H1 (cell line): ENCODE results near the gene UVRAG. TPM values are rescaled to one million over a fixed set of nuclear protein-coding genes. Genes with fewer than 3 reads are reported as not detected.

Experiments
- CTCF ChIA-PET: fragments of 300-600 bp; sonication (Branson Sonifier 250); formaldehyde crosslinking; loops from one replicate; lab custom pipeline; 2021; ENCODE audit not compliant: partially characterized antibody; lab: Charles Lee
- POLR2A ChIA-PET: fragments of 300-600 bp; sonication (Branson Sonifier 250); formaldehyde crosslinking; loops from one replicate; lab custom pipeline; 2021; ENCODE audit warnings: inconsistent platforms; ENCODE audit not compliant: partially characterized antibody; lab: Charles Lee
- DNase-seq, 2 experiments: peaks; one replicate each; pipeline versions ENCODE4 v3.0.0 to v3.0.0-alpha.2; 2010 to 2022; ENCODE audit warnings: low spot score in 2 of 2, low read depth in 1 of 2, mixed read lengths in 1 of 2
- FAIRE-seq: peaks from 2 replicates; lab custom pipeline; 2011; peaks lifted over from hg19 to GRCh38; lab: Jason Lieb, UNC
- H2AFZ ChIP-seq: 2 replicates; pipeline ENCODE4 v1.8.1; 2012; ENCODE audit warnings: low read length, inconsistent platforms
- H2AK5ac ChIP-seq: 2 replicates; pipeline ENCODE4 v1.6.1; 2013; ENCODE audit warnings: low read depth, low read length
- H2BK120ac ChIP-seq: replicated peaks from 2 replicates; pipeline ENCODE3; 2013; ENCODE audit warnings: low read depth, low read length, inconsistent platforms
- H2BK12ac ChIP-seq: 2 replicates; pipeline ENCODE4 v1.6.1; 2013; ENCODE audit warnings: low read depth, low read length
- H2BK15ac ChIP-seq: 2 replicates; pipeline ENCODE4 v1.6.1; 2013; ENCODE audit warnings: low read length
- H2BK20ac ChIP-seq: 2 replicates; pipeline ENCODE4 v1.6.1; 2013; ENCODE audit warnings: low read length
- H2BK5ac ChIP-seq: 2 replicates; pipeline ENCODE4 v1.6.1; 2013; ENCODE audit warnings: low read depth, low read length
- H3K14ac ChIP-seq: 2 replicates; pipeline ENCODE4 v1.6.1; 2013; ENCODE audit warnings: inconsistent platforms; ENCODE audit not compliant: insufficient read length
- H3K18ac ChIP-seq: 2 replicates; pipeline ENCODE4 v1.6.1; 2013; ENCODE audit warnings: low read length; ENCODE audit errors: extremely low read depth
- H3K23ac ChIP-seq: 2 replicates; pipeline ENCODE4 v1.6.1; 2013; ENCODE audit warnings: inconsistent platforms; ENCODE audit not compliant: insufficient read length
- H3K23me2 ChIP-seq: 2 replicates; pipeline ENCODE4 v1.6.1; 2013; ENCODE audit warnings: low read depth, low read length
- H3K27ac ChIP-seq: 2 replicates; pipeline ENCODE4 v1.6.1; 2011; ENCODE audit warnings: low read depth, low read length, inconsistent platforms
- H3K27me3 ChIP-seq, 4 experiments: replicated peaks in 1 of 4; 1 replicate in 1 of 4; 2 replicates in 3 of 4; pipeline versions ENCODE4 v1.6.1 to v1.8.1; 2011 to 2013; ENCODE audit warnings: low read length in 3 of 4, mild to moderate bottlenecking in 3 of 4, inconsistent platforms in 2 of 4, mixed read lengths in 2 of 4, moderate library complexity in 1 of 4; ENCODE audit not compliant: control insufficient read depth in 3 of 4, insufficient read depth in 3 of 4; ENCODE audit errors: extremely low read depth in 1 of 4
- H3K36me3 ChIP-seq, 4 experiments: 2 replicates each; pipeline versions ENCODE4 v1.6.1 to v1.8.1; 2011 to 2013; ENCODE audit warnings: mild to moderate bottlenecking in 4 of 4, low read length in 3 of 4, moderate library complexity in 2 of 4, control low read depth in 1 of 4, inconsistent platforms in 1 of 4; ENCODE audit not compliant: insufficient read depth in 4 of 4, control insufficient read depth in 2 of 4
- H3K4ac ChIP-seq: replicated peaks from 2 replicates; pipeline ENCODE3; 2013; ENCODE audit warnings: low read length, low read depth, mixed read lengths, inconsistent platforms; ENCODE audit not compliant: insufficient read length
- H3K4me1 ChIP-seq, 4 experiments: replicated peaks in 1 of 4; 1 replicate in 1 of 4; 2 replicates in 3 of 4; pipeline versions ENCODE4 v1.6.1 to v1.8.1; 2011 to 2013; ENCODE audit warnings: low read length in 3 of 4, inconsistent platforms in 2 of 4, mixed read lengths in 1 of 4; ENCODE audit not compliant: insufficient read depth in 4 of 4, control insufficient read depth in 3 of 4
- H3K4me2 ChIP-seq, 2 experiments: 2 replicates each; pipeline versions ENCODE4 v1.6.1 to v1.8.1; 2011 to 2013; ENCODE audit warnings: low read depth in 2 of 2, low read length in 2 of 2, control low read depth in 1 of 2, inconsistent platforms in 1 of 2, mild to moderate bottlenecking in 1 of 2; ENCODE audit not compliant: insufficient read depth in 1 of 2
- H3K4me3 ChIP-seq, 4 experiments: fragments of 200-600, 300-600 bp in 1 of 4; sonication (generic), shearing (Covaris generic), sonication (Bioruptor Twin) in 1 of 4; 2 replicates each; pipeline versions ENCODE4 v1.5.1 to v1.8.1; 2011 to 2016; ENCODE audit warnings: low read length in 4 of 4, low read depth in 3 of 4, control low read depth in 2 of 4, inconsistent platforms in 2 of 4, mild to moderate bottlenecking in 2 of 4, mixed read lengths in 1 of 4, moderate library complexity in 1 of 4; ENCODE audit not compliant: insufficient read depth in 2 of 4; ENCODE audit errors: extremely low read depth in 1 of 4
- H3K56ac ChIP-seq: replicated peaks from 2 replicates; pipeline ENCODE3; 2013; ENCODE audit warnings: low read depth, mild to moderate bottlenecking, mixed read lengths, low read length, inconsistent platforms; ENCODE audit not compliant: insufficient read length
- H3K79me1 ChIP-seq: 2 replicates; pipeline ENCODE4 v1.6.1; 2013; ENCODE audit warnings: low read depth, low read length, control low read depth
- H3K79me2 ChIP-seq, 2 experiments: 2 replicates each; pipeline versions ENCODE4 v1.6.1 to v1.8.1; 2012 to 2013; ENCODE audit warnings: low read length in 2 of 2, mild to moderate bottlenecking in 2 of 2, inconsistent platforms in 1 of 2; ENCODE audit not compliant: insufficient read depth in 2 of 2, control insufficient read depth in 1 of 2
- H3K9ac ChIP-seq, 4 experiments: replicated peaks in 1 of 4; 1 replicate in 1 of 4; 2 replicates in 3 of 4; pipeline versions ENCODE4 v1.6.1 to v1.8.1; 2011 to 2013; ENCODE audit warnings: low read depth in 3 of 4, low read length in 3 of 4, control low read depth in 2 of 4, mild to moderate bottlenecking in 2 of 4, moderate library complexity in 2 of 4, inconsistent platforms in 1 of 4; ENCODE audit errors: extremely low read depth in 1 of 4
- H3K9me3 ChIP-seq, 2 experiments: 2 replicates each; pipeline versions ENCODE4 v1.6.1 to v1.8.1; 2012 to 2013; ENCODE audit warnings: mild to moderate bottlenecking in 2 of 2, moderate library complexity in 2 of 2, control low read depth in 1 of 2, inconsistent platforms in 1 of 2, low read depth in 1 of 2, low read length in 1 of 2, mixed read lengths in 1 of 2; ENCODE audit not compliant: insufficient read depth in 2 of 2
- H4K20me1 ChIP-seq, 2 experiments: replicated peaks in 1 of 2; 2 replicates each; pipeline versions ENCODE3 to v1.8.1; 2011 to 2013; ENCODE audit warnings: inconsistent platforms in 2 of 2, low read length in 2 of 2, mild to moderate bottlenecking in 1 of 2; ENCODE audit not compliant: insufficient read depth in 2 of 2, control insufficient read depth in 1 of 2
- H4K5ac ChIP-seq: 2 replicates; pipeline ENCODE4 v1.6.1; 2013; ENCODE audit warnings: low read length, low read depth, mixed read lengths, inconsistent platforms; ENCODE audit not compliant: insufficient read length
- H4K8ac ChIP-seq: 2 replicates; pipeline ENCODE4 v1.8.0; 2013; ENCODE audit warnings: mild to moderate bottlenecking, moderate library complexity, low read length, inconsistent platforms; ENCODE audit not compliant: insufficient read depth; ENCODE audit errors: extremely low read depth
- H4K91ac ChIP-seq: replicated peaks from 2 replicates; pipeline ENCODE3; 2013; ENCODE audit warnings: low read length, mixed read lengths, inconsistent platforms; ENCODE audit not compliant: insufficient read length
- ATF3 ChIP-seq: IDR thresholded peaks from 2 replicates; pipeline ENCODE4 v1.6.1; 2011; ENCODE audit warnings: low read depth, mild to moderate bottlenecking, low read length; ENCODE audit not compliant: insufficient read depth
- CBX5 ChIP-seq: fragments of 300-800, 300-1000 bp; sonication (generic); IDR thresholded peaks from 2 replicates; pipeline ENCODE4 v1.7.1; 2016; ENCODE audit warnings: antibody characterized with exemption, low read length, low read depth
- CHD2 ChIP-seq: IDR thresholded peaks from 2 replicates; pipeline ENCODE4 v1.6.1; 2012; ENCODE audit warnings: low read length, improper control_type of control experiment
- CTBP2 ChIP-seq: IDR thresholded peaks from 2 replicates; pipeline ENCODE4 v1.7.0; 2011; ENCODE audit warnings: borderline replicate concordance, mild to moderate bottlenecking, moderate library complexity, mixed read lengths, low read length; ENCODE audit not compliant: insufficient read depth, insufficient read length
- E2F6 ChIP-seq: IDR thresholded peaks from 2 replicates; pipeline ENCODE4 v1.6.1; 2012; ENCODE audit warnings: inconsistent platforms
- FOSL1 ChIP-seq: IDR thresholded peaks from 2 replicates; pipeline ENCODE4 v1.6.1; 2011; ENCODE audit warnings: mild to moderate bottlenecking, low read depth, low read length, moderate library complexity; ENCODE audit not compliant: insufficient read depth
- HDAC2 ChIP-seq, 2 experiments: fragments of 300-600 bp in 1 of 2; sonication (generic) in 1 of 2; IDR thresholded peaks; 2 replicates each; pipeline ENCODE4 v1.6.1; 2011 to 2012; ENCODE audit warnings: low read depth in 2 of 2, low read length in 2 of 2, mild to moderate bottlenecking in 2 of 2, moderate library complexity in 2 of 2, borderline replicate concordance in 1 of 2, inconsistent platforms in 1 of 2
- KDM4A ChIP-seq: IDR thresholded peaks from one replicate; pipeline ENCODE4 v1.7.1; 2012; ENCODE audit warnings: low read depth, mild to moderate bottlenecking, moderate library complexity, low read length, inconsistent platforms; ENCODE audit not compliant: severe bottlenecking
- MAFK ChIP-seq: IDR thresholded peaks from 2 replicates; pipeline ENCODE4 v1.6.1; 2012; ENCODE audit warnings: low read depth, mild to moderate bottlenecking, improper control_type of control experiment, low read length
- POLR2A ChIP-seq, 2 experiments: IDR thresholded peaks; 1 replicate in 1 of 2; 2 replicates in 1 of 2; pipeline ENCODE4 v1.6.1; 2011; ENCODE audit warnings: low read depth in 2 of 2, low read length in 2 of 2, mild to moderate bottlenecking in 2 of 2; ENCODE audit errors: control extremely low read depth in 1 of 2
- SP4 ChIP-seq: IDR thresholded peaks from 2 replicates; pipeline ENCODE4 v1.6.1; 2012; ENCODE audit warnings: low read length, inconsistent platforms
- USF2 ChIP-seq: IDR thresholded peaks from 2 replicates; pipeline ENCODE4 v1.6.1; 2011; ENCODE audit warnings: low read length, improper control_type of control experiment
- WGBS, 2 experiments: shearing (Covaris generic) in 1 of 2; methylation state at CpG; one replicate each; pipeline versions ENCODE4 v1.1.6 to v1.1.7; 2013 to 2015; ENCODE audit warnings: low lambda C conversion rate in 2 of 2, mixed read lengths in 2 of 2, inconsistent platforms in 1 of 2, low coverage in 1 of 2, missing lambda C conversion rate in 1 of 2; ENCODE audit not compliant: insufficient replicate concordance in 2 of 2, insufficient coverage in 1 of 2, insufficient read length in 1 of 2; ENCODE audit errors: extremely low coverage in 1 of 2, missing lambda C conversion rate in 1 of 2; 5-methylcytosine and 5-hydroxymethylcytosine counted together
- polyA plus RNA-seq, 7 experiments: library from polyadenylated mRNA; depleted of rRNA in 3 of 7; stranded (reverse) in 5 of 7; unstranded in 2 of 7; fragments of >200 nt in 5 of 7; fragments of 200-250 nt in 2 of 7; gene quantifications; 1 replicate in 5 of 7; 2 replicates in 1 of 7; 4 replicates in 1 of 7; pipeline versions ENCODE4 v1.2.1 to v1.2.3, GENCODE V29; 2011 to 2013; ENCODE audit warnings: missing spikeins in 2 of 7, mixed read lengths in 2 of 7
- total RNA-seq: library from RNA; stranded (reverse); fragmentation: NEBNext Ultra II Directional; extraction: Animal tissue kit (Norgen Biotek cat#: 25700); gene quantifications from 2 replicates; pipeline ENCODE4 v1.2.1, GENCODE V29; 2021

Gene UVRAG
- total and polyA plus RNA-seq, 2 of the 8 experiments (the other 6 are each of a cell fraction or from before 2014, with no cell fraction given), result 5.5 to 14.7 TPM

DNA sequence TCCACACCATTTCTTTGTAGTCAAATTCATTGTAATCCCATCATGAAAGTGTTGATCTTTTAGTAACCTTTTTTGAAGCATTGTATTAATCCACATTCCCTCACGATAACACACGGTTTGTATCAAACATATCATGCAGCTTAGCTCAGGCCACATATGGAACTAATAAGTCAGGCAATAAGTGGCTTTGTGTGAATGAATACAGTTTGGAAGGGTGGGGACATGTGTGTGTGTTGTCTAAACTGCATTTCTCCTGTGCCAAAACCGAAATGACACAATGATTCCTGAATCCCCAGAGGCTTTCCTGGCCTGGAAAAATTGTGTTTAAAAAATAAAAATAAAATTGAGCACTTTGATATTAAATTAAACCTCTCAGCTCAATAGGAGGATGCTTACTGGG, 293.0 kb downstream of the UVRAG start:
- Histone ChIP-seq H3K4ac (no peak overlapping the region), H4K20me1 (no peaks in the 10 kb centered on the region), H4K8ac (no peak overlapping the region), H2BK120ac (no peak overlapping the region), H3K56ac (no peak overlapping the region), H3K79me2 (no peaks in the 10 kb centered on the region), H3K27ac (no peak overlapping the region), H3K36me3 (no peaks in the 10 kb centered on the region), H3K27me3 (no peaks in the 10 kb centered on the region), H2AK5ac (no peak overlapping the region), H3K14ac (no peak overlapping the region), H2BK15ac (no peak overlapping the region), H3K9ac (no peak overlapping the region), H3K23ac (no peak overlapping the region), H3K4me2 (no peak overlapping the region), H4K5ac (no peak overlapping the region), H3K23me2 (no peaks in the 10 kb centered on the region), H3K18ac (no peak overlapping the region), H2AFZ (no peak overlapping the region), H3K4me3 (no peak overlapping the region), H2BK5ac (no peak overlapping the region), H3K9me3 (no peaks in the 10 kb centered on the region), H4K91ac (no peak overlapping the region), H3K4me1 (no peaks in the 10 kb centered on the region), H2BK12ac (no peak overlapping the region), H3K79me1 (no peaks in the 10 kb centered on the region), H2BK20ac (no peak overlapping the region)
- CTCF ChIA-PET, result interaction anchor here (0.9 kb wide), 1 partner anchor 93 kb away, joined by 3 read pairs; no protein-coding TSS in a partner anchor
- FAIRE-seq (no peak), DNase-seq (no peak)
- WGBS, 2 experiments, result 94% methylated on average over 3 of the region's 3 CpGs; no CpG with 5 or more reads in 1 of the 2 experiments
- POLR2A ChIA-PET, result no interaction called here
- TF ChIP-seq FOSL1 (no peak), SP4 (no peak), USF2 (no peak), CTBP2 (no peak), KDM4A (no peak), ATF3 (no peak), MAFK (no peak), E2F6 (no peak), CHD2 (no peak), POLR2A (IDR thresholded peaks at IDR 0.05; ENCODE audit: control extremely low read depth in 1 of 2, low read depth in 2 of 2, low read length in 2 of 2) (no peak), CBX5 (no peak), HDAC2 (IDR thresholded peaks at IDR 0.05; ENCODE audit: borderline replicate concordance in 1 of 2, low read depth in 2 of 2, low read length in 2 of 2) (no peak)
